ENCODE results near the gene EMX2.

Gene EMX2

GRCh38 chr10:117532451-117533107 lies 10.0 kb upstream of the EMX2 start:
- no peak for DNase-seq

- no peak for DNase-seq
Measured at GRCh38 chr10:117533507-117534281, 8.9 kb upstream of the EMX2 start.

GRCh38 chr10:117534321-117535297 lies 7.9 kb upstream of the EMX2 start:
- DNase-seq, result no peak

- DNase-seq, result no peak
Measured at GRCh38 chr10:117535298-117536071, 7.1 kb upstream of the EMX2 start.

GRCh38 chr10:117536072-117536865 lies 6.3 kb upstream of the EMX2 start:
- no peak for DNase-seq

- DNase-seq, result no peak
Measured at GRCh38 chr10:117536866-117537435, 5.6 kb upstream of the EMX2 start.

- peak; percentile 45 for DNase-seq
Measured at GRCh38 chr10:117537436-117537903, 5.1 kb upstream of the EMX2 start.

- no peak for DNase-seq
Measured at GRCh38 chr10:117537904-117538524, 4.5 kb upstream of the EMX2 start.

- no peak for DNase-seq
Measured at GRCh38 chr10:117539361-117539773, 3.2 kb upstream of the EMX2 start.

GRCh38 chr10:117539903-117540639 lies 2.5 kb upstream of the EMX2 start:
- DNase-seq, result no peak

- no peak for DNase-seq
Measured at GRCh38 chr10:117540640-117541404, 1.7 kb upstream of the EMX2 start.

- no peak for DNase-seq
Measured at GRCh38 chr10:117541405-117541908, 1.1 kb upstream of the EMX2 start.

GRCh38 chr10:117541909-117542705 lies 439 bp upstream of the EMX2 start:
- no peak for DNase-seq

GRCh38 chr10:117543225-117544003 lies 868 bp downstream of the EMX2 start:
- no peak for DNase-seq

- no peak for DNase-seq
Measured at GRCh38 chr10:117544004-117544701, 1.6 kb downstream of the EMX2 start.

- no peak for DNase-seq
Measured at GRCh38 chr10:117544711-117545140, 2.2 kb downstream of the EMX2 start.

Data from activated CD4-positive, CD25-positive, alpha-beta regulatory T cell treated with anti-CD3 and anti-CD28 coated beads, Interleukin-2, amount 50 U/mL, for 72 hours (primary cell).